ENCODE data around the gene NPPC. TPM values are rescaled to one million over a fixed set of nuclear protein-coding genes. Genes with fewer than 3 reads are reported as not detected.

The NPPC gene
- polyA plus RNA-seq, 1 of the 3 experiments (the other 2 are of a cell fraction), result not detected

DNA sequence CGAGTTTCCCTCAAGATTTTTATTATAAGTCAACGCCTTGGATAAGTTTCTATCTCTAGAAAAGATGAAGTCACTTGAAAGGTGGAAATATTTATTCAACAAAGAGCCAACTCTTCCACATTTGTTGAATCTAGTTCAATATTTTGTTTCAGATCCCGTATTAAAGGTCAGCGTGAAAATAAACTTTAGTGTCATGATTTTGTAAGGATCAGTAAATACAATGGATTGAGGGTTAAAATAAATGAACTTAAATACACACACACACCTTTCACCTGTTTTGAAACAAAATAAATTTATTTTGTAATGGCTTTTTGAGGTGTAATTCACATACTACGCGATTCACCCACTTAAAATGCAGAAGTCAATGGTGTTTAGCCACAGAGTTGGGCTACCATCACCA lies 16.0 kb upstream of the NPPC start:
- no peak overlapping the region for H3K27ac ChIP-seq (ENCODE audit: low read depth in 2 of 2, low read length in 1 of 2)
- TF ChIP-seq RXRA (IDR thresholded peaks at IDR 0.05; ENCODE audit: borderline replicate concordance, low read depth) (no peak), YY1 (IDR thresholded peaks at IDR 0.05; ENCODE audit: low read depth) (no peak)
- POLR2A ChIA-PET, result no interaction called here

DNA sequence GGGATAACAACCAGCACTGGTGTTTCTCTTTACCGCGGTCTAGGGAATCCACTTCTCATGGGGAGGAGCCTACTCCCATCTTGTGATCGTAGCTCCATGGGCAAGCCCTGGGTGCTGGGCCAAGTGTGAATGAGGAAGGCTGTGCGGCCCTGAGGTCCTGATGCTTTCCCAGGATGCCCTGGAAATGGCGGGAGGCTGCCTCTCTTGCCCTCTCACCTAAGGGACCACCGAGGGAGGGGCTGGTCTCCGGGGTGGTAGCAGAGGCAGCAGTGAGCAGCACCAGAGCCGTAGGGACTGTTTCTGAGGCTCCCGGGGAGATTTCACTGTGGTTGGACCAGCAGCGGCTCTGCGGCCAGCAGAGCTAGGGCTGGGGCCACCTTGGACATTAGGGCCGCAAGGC lies 15.5 kb upstream of the NPPC start:
- DNase-seq, result no peak
- Histone ChIP-seq H4K20me1 (ENCODE audit: insufficient read depth) (no peaks in the 10 kb centered on the region), H3K9me3 (no peaks in the 10 kb centered on the region), H3K4me1 (ENCODE audit: control insufficient read depth in 1 of 2, insufficient read depth in 2 of 2, low read depth in 1 of 2, low read length in 1 of 2) (no peaks in the 10 kb centered on the region; a peak in 1 of 4 replicates), H3K27me3 (ENCODE audit: insufficient read depth) (no peaks in the 10 kb centered on the region; the same call in 1 of the 2 replicates), H3K4me2 (no peak overlapping the region), H3K36me3 (replicated peaks in 1 of 2; ENCODE audit: control insufficient read depth in 1 of 2, insufficient read depth in 2 of 2, low read length in 1 of 2) (no peaks in the 10 kb centered on the region), H3K4me3 (ENCODE audit: low read depth in 2 of 2, low read length in 1 of 2) (no peak overlapping the region), H2AFZ (ENCODE audit: low read depth) (no peak overlapping the region), H3K79me2 (ENCODE audit: insufficient read depth) (no peaks in the 10 kb centered on the region), H3K9me2 (no peaks in the 10 kb centered on the region), H3F3A (replicated peaks; ENCODE audit: insufficient read depth) (no peaks in the 10 kb centered on the region), H3K9ac (no peak overlapping the region), H3K27ac (ENCODE audit: low read depth in 2 of 2, low read length in 1 of 2) (no peak overlapping the region)
- TF ChIP-seq, protein P1, sequence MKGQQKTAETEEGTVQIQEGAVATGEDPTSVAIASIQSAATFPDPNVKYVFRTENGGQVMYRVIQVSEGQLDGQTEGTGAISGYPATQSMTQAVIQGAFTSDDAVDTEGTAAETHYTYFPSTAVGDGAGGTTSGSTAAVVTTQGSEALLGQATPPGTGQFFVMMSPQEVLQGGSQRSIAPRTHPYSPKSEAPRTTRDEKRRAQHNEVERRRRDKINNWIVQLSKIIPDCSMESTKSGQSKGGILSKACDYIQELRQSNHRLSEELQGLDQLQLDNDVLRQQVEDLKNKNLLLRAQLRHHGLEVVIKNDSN (IDR thresholded peaks at IDR 0.05; ENCODE audit: borderline replicate concordance, low read depth), result no peak
- TF ChIP-seq CTCF (IDR thresholded peaks at IDR 0.05), result no peak
- no peak for TF ChIP-seq NFIC (IDR thresholded peaks at IDR 0.05; ENCODE audit: borderline replicate concordance)
- no peak for TF ChIP-seq CHD2 (IDR thresholded peaks at IDR 0.05; ENCODE audit: low read length, partially characterized antibody)
- no peak for TF ChIP-seq NRF1 (IDR thresholded peaks at IDR 0.05; ENCODE audit: low read depth, low read length)
- TF ChIP-seq FOSL2 (IDR thresholded peaks at IDR 0.05; ENCODE audit: borderline replicate concordance, low read depth), result no peak
- no peak for TF ChIP-seq JUND (IDR thresholded peaks at IDR 0.05)
- TF ChIP-seq SIN3A (IDR thresholded peaks at IDR 0.05; ENCODE audit: borderline replicate concordance, low read depth, low read length), result no peak
- no peak for TF ChIP-seq RAD21 (IDR thresholded peaks at IDR 0.05; ENCODE audit: low read length)
- TF ChIP-seq TAF1 (IDR thresholded peaks at IDR 0.05; ENCODE audit: borderline replicate concordance, low read depth, low read length), result no peak
- no peak for TF ChIP-seq REST (IDR thresholded peaks at IDR 0.05; ENCODE audit: low read depth, low read length)
- TF ChIP-seq, protein P2, sequence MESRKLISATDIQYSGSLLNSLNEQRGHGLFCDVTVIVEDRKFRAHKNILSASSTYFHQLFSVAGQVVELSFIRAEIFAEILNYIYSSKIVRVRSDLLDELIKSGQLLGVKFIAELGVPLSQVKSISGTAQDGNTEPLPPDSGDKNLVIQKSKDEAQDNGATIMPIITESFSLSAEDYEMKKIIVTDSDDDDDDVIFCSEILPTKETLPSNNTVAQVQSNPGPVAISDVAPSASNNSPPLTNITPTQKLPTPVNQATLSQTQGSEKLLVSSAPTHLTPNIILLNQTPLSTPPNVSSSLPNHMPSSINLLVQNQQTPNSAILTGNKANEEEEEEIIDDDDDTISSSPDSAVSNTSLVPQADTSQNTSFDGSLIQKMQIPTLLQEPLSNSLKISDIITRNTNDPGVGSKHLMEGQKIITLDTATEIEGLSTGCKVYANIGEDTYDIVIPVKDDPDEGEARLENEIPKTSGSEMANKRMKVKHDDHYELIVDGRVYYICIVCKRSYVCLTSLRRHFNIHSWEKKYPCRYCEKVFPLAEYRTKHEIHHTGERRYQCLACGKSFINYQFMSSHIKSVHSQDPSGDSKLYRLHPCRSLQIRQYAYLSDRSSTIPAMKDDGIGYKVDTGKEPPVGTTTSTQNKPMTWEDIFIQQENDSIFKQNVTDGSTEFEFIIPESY (IDR thresholded peaks at IDR 0.05; ENCODE audit: borderline replicate concordance, low read depth), result no peak
- TF ChIP-seq, protein P3, sequence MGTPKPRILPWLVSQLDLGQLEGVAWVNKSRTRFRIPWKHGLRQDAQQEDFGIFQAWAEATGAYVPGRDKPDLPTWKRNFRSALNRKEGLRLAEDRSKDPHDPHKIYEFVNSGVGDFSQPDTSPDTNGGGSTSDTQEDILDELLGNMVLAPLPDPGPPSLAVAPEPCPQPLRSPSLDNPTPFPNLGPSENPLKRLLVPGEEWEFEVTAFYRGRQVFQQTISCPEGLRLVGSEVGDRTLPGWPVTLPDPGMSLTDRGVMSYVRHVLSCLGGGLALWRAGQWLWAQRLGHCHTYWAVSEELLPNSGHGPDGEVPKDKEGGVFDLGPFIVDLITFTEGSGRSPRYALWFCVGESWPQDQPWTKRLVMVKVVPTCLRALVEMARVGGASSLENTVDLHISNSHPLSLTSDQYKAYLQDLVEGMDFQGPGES (IDR thresholded peaks at IDR 0.05; ENCODE audit: low read depth, low read length), result no peak
- TF ChIP-seq POLR2AphosphoS5 (IDR thresholded peaks at IDR 0.05; ENCODE audit: low read depth, low read length), result no peak
- CTCF ChIA-PET, result interaction anchor here (1.3 kb wide), 1 partner anchor 386 kb away, joined by 4 read pairs; no protein-coding TSS in a partner anchor
- POLR2A ChIA-PET, result no interaction called here
- 66% methylated on average over 11 of the region's 12 CpGs for whole genome bisulfite sequencing (ENCODE audit: low lambda C conversion rate)

More for the DNA sequence above, 16.0 kb upstream of the NPPC start:
- no peaks in the 10 kb centered on the region for H3K36me3 ChIP-seq (replicated peaks in 1 of 2; ENCODE audit: control insufficient read depth in 1 of 2, insufficient read depth in 2 of 2, low read length in 1 of 2)
- CTCF ChIA-PET, result interaction anchor here (1.3 to 1.7 kb wide), 2 partner anchors 17 to 385 kb away, joined by 4 to 5 read pairs; no protein-coding TSS in a partner anchor
- H3K9me3 ChIP-seq, result no peaks in the 10 kb centered on the region
- no peak overlapping the region for H2AFZ ChIP-seq (ENCODE audit: low read depth)
- no peaks in the 10 kb centered on the region for H4K20me1 ChIP-seq (ENCODE audit: insufficient read depth)
- H3K4me2 ChIP-seq, result no peak overlapping the region
- no peak for DNase-seq
- H3F3A ChIP-seq (replicated peaks; ENCODE audit: insufficient read depth), result no peaks in the 10 kb centered on the region
- H3K9ac ChIP-seq, result no peak overlapping the region
- no peak overlapping the region for H3K4me3 ChIP-seq (ENCODE audit: low read depth in 2 of 2, low read length in 1 of 2)
- 65% methylated on average over 6 of the region's 6 CpGs for WGBS (ENCODE audit: low lambda C conversion rate)
- H3K79me2 ChIP-seq (ENCODE audit: insufficient read depth), result no peaks in the 10 kb centered on the region
- H3K4me1 ChIP-seq (ENCODE audit: control insufficient read depth in 1 of 2, insufficient read depth in 2 of 2, low read depth in 1 of 2, low read length in 1 of 2), result no peaks in the 10 kb centered on the region; a peak in 1 of 4 replicates
- no peaks in the 10 kb centered on the region; the same call in 1 of the 2 replicates for H3K27me3 ChIP-seq (ENCODE audit: insufficient read depth)
- no peaks in the 10 kb centered on the region for H3K9me2 ChIP-seq
